ENCODE data around the gene TTYH2.

Gene TTYH2

GRCh38 chr17:74196541-74197317, 16.6 kb upstream of the TTYH2 start:
- DNase-seq: no peak

- DNase-seq: no peak
Observed at GRCh38 chr17:74197801-74198200, 15.6 kb upstream of the TTYH2 start.

- no peak for DNase-seq
Observed at GRCh38 chr17:74198694-74199093, 14.7 kb upstream of the TTYH2 start.

- peak; percentile 47 for DNase-seq
Observed at GRCh38 chr17:74199306-74200092, 13.9 kb upstream of the TTYH2 start.

- DNase-seq: no peak
Observed at GRCh38 chr17:74200112-74200511, 13.3 kb upstream of the TTYH2 start.

- peak; percentile 90 for DNase-seq
Observed at GRCh38 chr17:74201250-74201649, 12.1 kb upstream of the TTYH2 start.

- no peak for DNase-seq
Observed at GRCh38 chr17:74201948-74202347, 11.4 kb upstream of the TTYH2 start.

GRCh38 chr17:74202938-74203337, 10.4 kb upstream of the TTYH2 start:
- DNase-seq: no peak

- DNase-seq: peak; percentile 99
Observed at GRCh38 chr17:74203439-74204240, 9.7 kb upstream of the TTYH2 start, which contains the start of gene RPL38. Gene RPL38 (plus strand): TSS chr17:74203678. CDS start chr17:74203956, 278 bp downstream.

GRCh38 chr17:74204474-74204873, 8.9 kb upstream of the TTYH2 start:
- no peak for DNase-seq

GRCh38 chr17:74205274-74205673, 8.1 kb upstream of the TTYH2 start:
- DNase-seq: no peak

GRCh38 chr17:74206332-74206818, 7.0 kb upstream of the TTYH2 start:
- DNase-seq: no peak

GRCh38 chr17:74210191-74211140, 2.9 kb upstream of the TTYH2 start:
- DNase-seq: peak; percentile 90

- DNase-seq: no peak
Observed at GRCh38 chr17:74211141-74211911, 2.0 kb upstream of the TTYH2 start.

- no peak for DNase-seq
Observed at GRCh38 chr17:74211912-74212208, 1.5 kb upstream of the TTYH2 start.

- no peak for DNase-seq
Observed at GRCh38 chr17:74212209-74212912, 1.0 kb upstream of the TTYH2 start.

GRCh38 chr17:74213861-74214391, 555 bp downstream of the TTYH2 start:
- no peak for DNase-seq

GRCh38 chr17:74214484-74215341, 1.3 kb downstream of the TTYH2 start:
- DNase-seq: peak; percentile 73

- no peak for DNase-seq
Observed at GRCh38 chr17:74215342-74215727, 2.0 kb downstream of the TTYH2 start.
